HG02973 (cell line): ENCODE measurements around the gene ATP6V1E1.
"Not testable (repeated sequence)": the region's sequence is repeated elsewhere in the genome, so short reads cannot be mapped to it uniquely, and the experiment has no call there.

Experiments
- ATAC-seq: cut with Tn5 transposase; IDR thresholded peaks from one replicate; pipeline ENCODE4 v1.9.1; 2021; ENCODE audit warnings: moderate library complexity; ENCODE audit not compliant: unreplicated experiment

ATP6V1E1 gene

DNA sequence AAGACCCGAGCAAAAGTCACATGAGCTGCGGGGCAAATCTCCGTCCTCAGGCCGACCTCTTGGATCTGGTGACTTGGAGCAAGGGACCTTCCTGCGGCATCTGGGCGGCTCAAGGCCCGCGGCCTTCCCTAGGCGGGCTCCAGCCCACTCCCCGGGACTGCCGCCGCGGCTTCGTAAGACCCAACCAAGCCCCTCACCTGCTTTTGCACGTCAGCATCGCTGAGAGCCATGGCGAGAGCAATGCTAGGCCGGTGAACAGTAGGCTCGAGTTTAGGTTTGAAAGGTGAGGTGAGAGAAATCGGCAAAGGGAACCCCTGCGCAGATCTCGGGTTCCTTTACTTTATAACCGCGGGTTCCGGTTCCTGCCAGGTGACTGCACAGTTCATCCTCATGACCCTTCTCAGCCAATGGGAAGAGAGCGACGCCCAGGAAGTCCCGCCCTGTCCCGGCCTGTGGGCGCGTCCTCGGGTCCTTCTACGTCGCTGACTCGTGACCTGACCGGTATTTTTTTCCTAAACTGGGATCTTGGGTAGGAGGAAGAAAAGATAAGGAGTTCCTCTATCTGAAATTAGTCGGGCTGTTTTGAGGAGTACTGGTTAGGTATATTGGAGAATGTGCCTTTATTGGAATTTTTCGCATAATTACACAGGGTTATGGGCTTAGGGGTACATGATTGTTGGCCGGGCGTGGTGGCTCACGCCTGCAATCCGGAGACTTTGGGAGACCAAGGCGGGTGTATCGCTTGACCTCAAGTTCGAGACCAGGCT, at the start of gene ATP6V1E1:
Gene ATP6V1E1 (minus strand): TSS at position 344 of the 767 bp plus-strand sequence. CDS start 114 bp downstream, at position 230.
- peak; percentile 97 for ATAC-seq

DNA sequence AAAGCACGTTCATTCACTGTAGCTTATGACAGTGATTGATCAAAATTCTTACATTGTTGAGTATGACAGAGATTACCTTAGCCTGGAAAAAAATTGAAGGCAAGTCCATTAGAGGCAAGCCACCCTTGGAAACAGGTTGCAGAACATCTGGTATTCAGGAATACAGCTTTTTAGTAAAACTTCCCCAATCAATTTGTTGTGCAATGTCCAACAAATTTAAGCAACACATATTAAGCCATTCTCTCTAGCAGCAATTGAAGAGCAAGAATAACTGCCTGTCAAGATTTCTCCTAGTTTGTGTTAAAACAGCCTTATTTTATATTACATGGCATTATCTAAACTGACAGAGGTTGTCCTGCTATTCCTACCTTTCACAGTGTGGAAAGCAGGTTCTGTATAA, 47.0 kb upstream of the ATP6V1E1 start:
- no peak for ATAC-seq

DNA sequence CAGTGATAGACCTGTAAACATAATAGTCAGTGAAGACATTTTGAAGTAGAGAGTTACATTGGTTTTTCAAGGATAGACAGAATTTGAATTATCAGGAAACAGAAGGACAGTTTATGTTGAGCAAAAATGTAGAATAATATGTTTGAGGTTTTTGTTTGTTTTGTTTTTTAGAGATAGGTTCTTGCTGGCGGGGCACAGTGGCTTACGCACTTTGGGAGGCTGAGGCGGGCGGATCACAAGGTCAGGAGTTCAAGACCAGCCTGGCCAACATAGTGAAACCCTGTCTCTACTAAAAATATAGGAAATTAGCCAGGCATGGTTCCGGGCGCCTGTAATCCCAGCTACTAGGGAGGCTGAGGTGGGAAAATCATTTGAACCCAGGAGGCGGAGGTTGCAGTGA, 45.6 kb upstream of the ATP6V1E1 start:
- no peak for ATAC-seq

DNA sequence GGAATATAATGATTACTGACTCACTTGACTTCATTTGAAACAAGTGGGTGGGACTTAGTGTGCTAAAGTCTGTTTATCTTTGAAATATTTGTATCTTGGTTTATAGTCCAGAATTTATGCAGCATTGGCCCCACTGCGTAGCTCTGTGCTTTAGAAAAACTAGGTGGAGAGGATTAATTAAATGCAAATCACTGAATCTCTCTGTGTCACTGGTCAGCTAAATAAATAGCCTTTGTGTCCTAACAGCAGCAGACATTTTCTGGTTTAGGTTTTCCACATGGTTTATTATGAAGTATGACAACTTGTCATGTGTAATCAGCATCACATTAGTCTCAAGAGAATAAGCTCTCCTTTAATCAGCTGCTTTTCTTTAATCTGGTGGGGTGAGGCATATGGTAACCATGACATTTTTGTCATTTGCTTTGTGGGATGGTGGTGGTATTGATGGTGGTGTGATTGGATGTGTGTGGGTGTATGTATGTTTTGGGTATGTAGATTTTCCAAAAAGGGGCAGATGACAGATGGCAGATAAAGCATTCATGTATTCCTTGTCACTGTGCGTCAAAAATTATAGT, 44.0 kb upstream of the ATP6V1E1 start:
- no peak for ATAC-seq

DNA sequence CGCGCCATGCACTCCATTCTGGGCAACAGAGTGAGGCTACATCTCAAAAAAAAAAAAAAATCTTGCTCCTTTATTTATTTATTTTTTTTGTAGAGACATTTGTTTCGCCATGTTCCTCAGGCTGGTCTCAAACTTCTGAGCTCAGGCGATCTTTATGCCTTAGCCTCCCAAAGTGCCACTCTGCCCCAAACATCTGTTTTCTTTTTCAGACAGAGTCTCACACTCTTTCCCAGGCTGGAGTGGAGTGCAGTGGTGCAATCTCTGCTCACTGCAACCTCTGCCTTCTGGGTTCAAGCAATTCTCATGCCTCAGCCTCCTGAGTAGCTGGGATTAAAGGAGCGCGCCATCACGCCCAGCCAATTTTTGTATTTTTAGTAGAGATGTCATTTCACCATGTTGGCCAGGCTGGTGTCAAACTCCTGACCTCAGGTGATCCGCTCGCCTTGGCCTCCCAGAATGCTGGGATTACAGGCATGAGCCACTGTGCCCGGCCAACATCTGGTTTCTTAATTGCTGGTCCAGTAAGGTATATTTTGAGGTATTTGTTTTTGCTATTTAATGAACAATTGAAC, 43.1 kb upstream of the ATP6V1E1 start:
- ATAC-seq = not testable (repeated sequence)

DNA sequence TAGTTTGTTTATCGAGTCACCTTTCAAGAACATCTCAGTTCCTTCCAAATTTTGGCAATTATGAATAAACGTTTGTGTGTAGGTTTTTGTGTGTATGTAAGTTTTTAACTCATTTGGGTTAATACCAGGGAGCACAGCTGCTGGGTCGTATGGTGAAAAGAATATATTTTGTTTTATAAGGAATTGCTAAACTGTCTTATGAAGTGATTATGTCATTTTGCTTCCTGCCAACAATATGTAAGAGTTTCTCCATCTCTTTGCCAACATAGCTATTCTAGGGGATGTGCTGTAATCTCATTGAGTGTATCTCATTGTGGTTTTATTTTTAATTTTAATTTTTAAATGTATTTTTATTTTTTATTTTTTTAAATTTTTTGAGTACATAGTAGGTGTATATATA, 37.3 kb upstream of the ATP6V1E1 start:
- no peak for ATAC-seq

DNA sequence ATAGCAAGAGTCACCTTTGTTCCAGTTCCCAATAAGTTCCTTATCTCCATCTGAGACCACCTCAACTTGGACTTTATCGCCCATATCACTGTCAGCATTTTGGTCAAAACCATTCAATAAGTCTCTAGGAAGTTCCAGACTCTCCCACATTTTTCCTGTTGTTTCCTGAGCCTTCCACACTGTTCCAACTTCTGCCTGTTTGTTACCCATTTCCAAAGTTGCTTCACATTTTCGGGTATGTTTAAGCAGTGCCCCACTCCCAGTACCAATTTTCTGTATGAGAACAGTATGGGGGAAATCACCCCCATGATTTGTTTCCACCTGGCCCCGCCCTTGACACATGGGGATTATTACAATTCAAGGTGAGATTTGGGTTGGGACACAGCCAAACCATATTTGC, 36.7 kb upstream of the ATP6V1E1 start:
- no peak for ATAC-seq

DNA sequence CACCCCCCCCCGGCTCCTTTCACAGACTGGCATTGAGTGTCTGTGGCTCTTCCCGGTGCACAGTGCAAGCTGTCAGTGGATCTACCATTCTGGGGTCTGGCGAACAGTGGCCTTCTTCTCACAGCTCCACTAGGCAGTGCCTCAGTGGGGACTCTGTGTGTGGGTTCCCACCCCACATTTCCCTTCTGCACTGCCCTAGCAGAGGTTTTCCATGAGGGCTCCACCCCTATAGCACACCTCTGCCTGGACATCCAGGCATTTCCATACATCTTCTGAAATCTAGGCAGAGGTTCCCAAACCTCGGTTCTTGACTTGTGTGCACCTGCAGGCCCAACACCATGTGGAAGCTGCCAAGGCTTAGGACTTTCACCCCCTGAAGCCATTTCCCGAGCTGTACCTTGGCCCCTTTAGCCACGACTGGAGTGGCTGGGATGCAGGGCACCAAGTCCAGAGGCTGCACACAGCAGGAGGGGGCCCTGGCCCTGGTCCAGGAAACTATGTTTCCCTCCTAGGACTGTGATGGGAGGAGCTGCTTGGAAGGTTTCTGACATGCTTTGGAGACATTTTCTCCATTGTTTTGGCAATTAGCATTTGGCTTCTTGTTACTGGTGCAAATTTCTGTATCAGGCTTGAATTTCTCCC, 36.0 kb upstream of the ATP6V1E1 start:
- ATAC-seq = no peak

DNA sequence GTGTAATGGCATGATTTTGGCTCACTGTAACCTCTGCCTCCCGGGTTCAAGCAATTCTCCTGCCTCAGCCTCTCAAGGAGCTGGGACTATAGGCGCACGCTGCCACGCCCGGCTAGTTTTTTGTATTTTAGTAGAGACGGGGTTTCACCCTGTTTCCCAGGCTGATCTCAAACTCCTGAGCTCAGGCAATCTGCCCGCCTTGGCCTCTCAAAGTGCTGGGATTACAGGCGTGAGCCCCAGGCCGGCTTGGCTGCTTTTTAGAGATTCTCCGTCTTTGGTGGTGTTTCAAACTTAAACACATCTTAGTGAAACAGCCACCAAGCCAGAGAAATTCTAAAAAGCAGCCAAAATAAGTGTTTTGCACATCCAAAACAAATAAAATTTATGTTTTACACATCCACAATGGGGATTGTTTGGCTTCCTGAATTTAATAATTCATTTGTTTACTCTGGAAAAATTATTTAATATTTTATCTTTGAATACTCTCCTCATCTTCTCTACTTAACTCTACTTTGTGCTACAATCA, 28.4 kb upstream of the ATP6V1E1 start:
- no peak for ATAC-seq

DNA sequence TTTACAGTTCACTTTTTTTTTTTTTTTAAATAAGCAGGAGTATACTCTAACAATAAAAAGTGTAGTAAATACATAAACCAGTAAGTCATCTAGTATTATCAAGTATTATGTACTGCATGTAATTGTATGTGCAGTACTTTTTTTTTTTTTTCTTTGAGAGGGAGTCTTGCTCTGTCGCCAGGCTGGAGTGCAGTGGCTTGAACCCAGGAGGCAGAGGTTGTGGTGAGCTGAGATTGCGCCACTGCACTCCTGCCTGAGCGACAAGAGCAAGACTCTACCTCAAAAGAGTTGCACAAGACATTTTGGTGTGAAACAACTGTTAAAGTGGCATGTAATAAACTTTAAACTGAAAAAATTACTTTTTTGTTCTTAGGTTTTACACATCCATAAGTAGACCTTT, 26.7 kb upstream of the ATP6V1E1 start:
- no peak for ATAC-seq

DNA sequence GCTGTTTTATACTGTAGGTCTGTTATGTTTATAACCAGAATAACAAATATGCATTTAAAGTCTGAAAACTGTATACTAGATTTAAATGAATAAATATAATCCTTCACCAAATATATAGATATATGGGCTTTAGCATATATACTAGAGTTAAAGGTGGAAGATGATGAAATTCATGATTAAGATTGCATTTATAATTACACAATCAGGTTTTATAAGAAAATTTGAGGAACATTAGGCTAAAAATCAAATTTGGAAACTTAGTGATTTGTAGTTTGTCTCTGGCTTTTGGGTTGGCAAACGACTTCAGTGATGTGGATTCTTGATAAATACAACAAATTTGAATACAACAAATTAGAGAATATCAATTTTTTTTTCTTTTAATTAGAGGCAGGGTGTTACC, 20.0 kb upstream of the ATP6V1E1 start:
- no peak for ATAC-seq

DNA sequence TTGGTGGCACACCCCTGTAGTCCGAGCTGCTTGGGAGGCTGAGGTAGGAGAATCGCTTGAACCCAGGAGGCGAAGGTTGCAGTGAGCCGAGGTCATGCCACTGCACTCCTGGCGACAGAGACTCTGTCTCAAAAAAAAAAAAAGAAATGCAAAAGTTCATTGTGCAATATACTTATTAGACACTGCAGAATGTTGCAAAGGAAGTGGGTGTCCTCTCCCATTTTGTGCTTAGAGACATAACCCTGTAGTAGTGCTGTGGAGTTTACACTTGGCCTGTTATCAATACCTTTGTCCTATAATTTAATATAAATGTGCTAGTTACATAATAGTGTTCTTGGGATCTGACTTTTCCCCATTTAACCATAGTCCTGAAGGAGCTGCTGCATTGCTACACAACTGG, 19.4 kb upstream of the ATP6V1E1 start:
- no peak for ATAC-seq

DNA sequence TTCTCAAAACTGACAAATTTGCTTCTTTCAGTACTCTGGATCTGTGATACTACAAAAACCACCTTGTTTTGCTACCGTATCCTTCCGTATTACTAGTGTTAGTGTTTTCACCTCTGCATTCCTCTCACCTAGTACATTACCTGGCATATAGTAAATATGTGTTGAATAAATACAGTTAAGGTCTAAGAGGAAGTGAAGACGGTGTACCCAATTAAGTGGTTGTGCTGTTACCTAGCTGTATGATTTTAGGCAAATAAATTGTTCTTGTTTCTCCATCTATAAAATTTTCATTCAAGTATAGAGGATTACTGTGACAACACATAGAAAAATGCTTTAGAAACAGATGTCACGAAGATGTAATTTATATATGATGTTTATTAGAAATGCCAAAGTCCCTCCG, 18.9 kb upstream of the ATP6V1E1 start:
- ATAC-seq = no peak

DNA sequence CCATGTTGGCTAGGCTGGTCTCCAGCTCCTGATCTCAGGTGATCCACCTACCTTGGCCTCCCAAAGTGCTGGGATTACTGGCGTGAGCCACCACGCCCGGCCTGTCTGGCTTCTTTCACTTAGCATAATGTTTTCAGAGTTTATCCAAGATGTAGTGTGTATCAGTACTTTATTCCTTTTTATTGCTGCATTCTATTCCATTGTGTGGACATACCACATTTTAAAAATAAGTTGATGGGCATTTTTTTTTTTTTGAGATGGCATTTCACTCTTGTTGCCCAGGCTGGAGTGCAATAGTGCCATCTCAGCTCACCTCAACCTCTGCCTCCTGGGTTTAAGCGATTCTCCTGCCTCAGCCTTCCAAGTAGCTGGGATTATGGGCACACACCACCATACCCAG, 13.8 kb upstream of the ATP6V1E1 start:
- not testable (repeated sequence) for ATAC-seq

DNA sequence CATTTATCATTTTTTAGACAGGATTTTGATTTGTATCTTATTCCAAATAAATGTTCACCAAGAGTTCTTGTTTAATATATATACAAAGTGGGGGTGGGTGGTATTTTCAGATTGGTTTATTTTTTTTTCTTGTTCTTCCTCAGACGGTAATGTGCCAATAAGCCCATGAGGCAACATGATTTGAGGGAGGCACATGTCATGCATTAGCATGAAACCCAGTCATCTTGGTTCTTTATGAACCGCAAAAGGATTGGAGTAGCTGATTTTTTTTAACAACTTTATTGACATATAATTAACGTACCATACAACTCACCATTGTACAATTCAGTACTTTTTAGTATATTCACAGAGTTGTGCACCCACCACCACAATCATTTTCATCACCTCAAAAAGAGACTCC, 12.7 kb upstream of the ATP6V1E1 start:
- no peak for ATAC-seq

DNA sequence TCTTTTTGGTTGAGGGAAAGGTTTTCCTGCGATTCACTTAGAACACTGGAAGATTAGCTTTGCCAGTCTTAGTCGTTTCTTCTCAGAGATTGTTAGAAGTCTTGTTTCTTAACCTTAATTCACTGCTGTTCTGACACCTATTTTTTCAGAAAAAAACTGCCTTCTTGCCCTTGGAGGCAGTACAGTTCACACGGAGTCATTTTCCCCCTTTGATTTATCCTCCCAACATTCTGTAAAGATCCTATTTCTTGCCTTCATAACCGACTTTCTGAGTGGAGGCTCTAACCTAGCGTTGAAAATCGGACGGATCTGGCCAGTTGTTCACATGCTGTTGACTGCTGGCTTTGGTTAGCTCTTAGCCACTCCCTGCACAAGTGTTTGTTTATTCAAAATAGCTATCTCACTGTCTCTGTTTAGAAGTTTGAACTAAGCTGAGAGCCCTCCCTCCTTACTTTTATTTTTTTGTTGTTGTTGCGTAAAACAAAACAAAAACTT, 10.7 kb upstream of the ATP6V1E1 start:
- ATAC-seq = no peak

DNA sequence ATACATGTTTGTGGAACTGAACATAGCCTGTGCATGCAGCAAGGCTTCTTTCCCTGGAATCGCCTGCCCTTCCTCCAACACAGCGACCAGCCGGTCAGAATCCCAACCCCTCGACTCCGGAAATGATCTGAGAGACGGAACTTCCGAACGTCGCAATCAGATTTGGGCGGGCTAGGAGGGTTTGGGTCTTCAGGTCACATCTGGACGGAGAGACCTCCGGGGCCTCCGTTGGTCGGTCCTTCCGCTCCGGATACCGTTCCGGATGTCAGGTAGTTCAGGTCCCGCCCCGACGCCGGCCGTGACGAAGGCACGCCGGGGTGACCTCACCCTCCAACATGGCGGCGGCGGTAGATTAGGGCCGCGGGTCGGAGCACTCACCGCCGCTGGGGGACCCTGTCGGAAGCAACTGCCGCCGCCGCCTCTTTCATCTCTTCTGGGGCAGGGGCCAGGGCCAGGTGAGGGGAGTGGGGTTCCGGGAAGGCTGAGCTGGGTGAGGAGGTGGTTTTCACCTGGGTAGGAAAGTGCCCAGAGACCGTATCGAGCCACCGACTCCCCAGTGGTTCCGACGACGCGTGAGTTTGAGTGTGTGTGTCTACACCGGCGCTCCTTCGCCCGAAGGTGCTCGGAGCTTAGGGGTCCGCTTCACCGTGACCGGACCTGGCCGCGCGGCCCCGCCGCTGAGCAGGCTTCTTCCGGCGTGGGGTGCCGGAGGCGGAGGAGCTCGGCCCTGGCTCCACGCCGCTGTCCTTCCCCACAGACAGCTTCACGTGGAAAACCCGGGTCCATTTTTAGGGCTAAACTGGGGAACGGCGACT, 10.1 kb upstream of the ATP6V1E1 start, which contains the start of gene BCL2L13:
Gene BCL2L13 (plus strand): TSS at position 326 of the 815 bp plus-strand sequence. CDS start 16,955 bp downstream, outside the sequence.
- ATAC-seq = peak; percentile 89

DNA sequence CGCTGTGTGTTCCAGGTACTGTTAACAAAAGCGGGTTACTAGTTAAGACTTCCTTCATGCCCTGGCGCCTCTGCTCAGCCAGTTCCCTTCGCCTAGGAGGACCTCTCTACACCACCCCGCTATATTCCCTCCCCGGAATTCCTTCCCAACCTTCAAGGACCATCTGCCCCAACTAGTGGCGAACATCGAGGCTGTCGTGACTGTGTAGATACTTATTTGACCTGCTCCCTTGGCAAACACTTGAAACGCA, 9.6 kb upstream of the ATP6V1E1 start:
- ATAC-seq = peak; percentile 13

DNA sequence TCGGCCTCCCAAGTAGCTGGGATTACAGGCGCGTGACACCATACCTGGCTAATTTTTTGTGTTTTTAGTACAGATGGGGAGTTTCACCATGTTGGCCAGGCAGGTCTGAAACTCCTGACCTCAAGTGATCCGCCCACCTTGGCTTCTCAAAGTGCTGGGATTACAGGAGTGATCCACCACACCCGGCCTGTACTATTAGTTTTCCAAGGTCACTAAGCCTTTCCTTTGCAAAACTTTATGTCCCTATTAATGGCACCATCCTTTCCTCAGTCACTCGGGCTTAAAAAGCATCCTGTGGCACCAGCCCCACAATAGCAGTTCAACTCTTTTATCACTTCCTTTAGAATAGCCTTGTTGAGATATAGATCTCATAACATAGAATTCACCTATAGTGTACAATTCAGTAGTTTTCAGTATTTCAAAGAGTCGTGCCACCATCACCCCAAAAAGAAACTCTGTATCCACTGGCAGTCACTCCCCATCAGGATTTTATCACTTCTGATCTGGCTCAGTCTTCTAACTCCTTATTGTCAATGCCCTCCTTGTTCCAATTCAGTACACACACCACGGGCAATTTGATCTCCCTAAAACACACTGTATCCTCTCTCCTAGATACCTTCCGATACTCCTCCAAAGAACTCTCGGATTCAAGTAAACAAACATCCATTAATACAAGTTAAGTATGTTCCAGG, 9.1 kb upstream of the ATP6V1E1 start:
- no peak for ATAC-seq

DNA sequence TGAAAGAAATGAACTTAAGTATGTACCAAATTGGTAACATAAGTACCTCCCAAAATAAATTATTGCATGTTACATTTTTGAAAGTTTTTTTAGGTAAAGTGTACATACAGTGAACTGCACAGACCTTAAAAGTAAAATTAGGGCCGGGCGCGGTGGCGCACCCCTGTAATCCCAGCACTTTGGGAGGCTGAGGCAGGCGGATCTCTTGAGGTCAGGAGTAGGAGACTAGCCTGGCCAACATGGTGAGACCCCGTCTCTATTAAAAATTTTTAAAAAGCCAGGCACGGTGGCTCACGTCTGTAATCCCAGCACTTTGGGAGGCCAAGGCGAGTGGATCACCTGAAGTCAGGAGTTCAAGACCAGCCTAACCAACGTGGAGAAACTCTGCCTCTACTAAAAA, 8.3 kb upstream of the ATP6V1E1 start:
- not testable (repeated sequence) for ATAC-seq
